ENCODE measurements around the gene MAP6D1. TPM values are rescaled to one million over a fixed set of nuclear protein-coding genes. Genes with fewer than 3 reads are reported as not detected.

MAP6D1 gene
- total RNA-seq, 1 experiment from 2014 or later: 2.9 TPM

- Mint-ChIP-seq H3K27ac (ENCODE audit: unreplicated experiment) (no peak overlapping the region), H3K36me3 (ENCODE audit: insufficient read depth, unreplicated experiment) (peaks cover 53% of the 10 kb centered on the region), H3K27me3 (ENCODE audit: insufficient read depth, unreplicated experiment) (no peaks in the 10 kb centered on the region), H3K4me3 (ENCODE audit: unreplicated experiment) (no peak overlapping the region), H3K9me3 (ENCODE audit: unreplicated experiment) (no peaks in the 10 kb centered on the region), H3K4me1 (ENCODE audit: low read depth, unreplicated experiment) (no peaks in the 10 kb centered on the region)
- Histone ChIP-seq H3K9me3 (no peaks in the 10 kb centered on the region), H3K4me3 (ENCODE audit: low read depth, low read length) (no peak overlapping the region), H3K36me3 (ENCODE audit: control insufficient read depth, insufficient read depth, low read length) (peaks cover 4% of the 10 kb centered on the region), H3K27me3 (replicated peaks; ENCODE audit: control insufficient read depth, insufficient read depth, low read length) (no peaks in the 10 kb centered on the region), H3K4me1 (no peaks in the 10 kb centered on the region)
- ChIA-PET CTCF (no interaction called here), POLR2A (no interaction called here)
- no TSS peak for BruUV-seq (replicated peaks)
- no peak for DNase-seq
- intact Hi-C loops (cut with micrococcal nuclease; ENCODE audit: unreplicated experiment): no loop called here
- TF ChIP-seq CTCF (IDR thresholded peaks at IDR 0.05; ENCODE audit: insufficient read depth in 1 of 2, low read depth in 1 of 2, low read length in 1 of 2, severe bottlenecking in 1 of 2, unreplicated experiment in 1 of 2): no peak
These were observed 13.7 kb downstream of the MAP6D1 start for GRCh38 chr3:183811638-183812037.

GRCh38 chr3:183810643-183811594 lies 14.5 kb downstream of the MAP6D1 start:
- intact Hi-C loops (cut with micrococcal nuclease; ENCODE audit: unreplicated experiment): loop anchor here (1.0 kb wide), 1 partner anchor 21 kb away; no protein-coding TSS in a partner anchor
- ChIA-PET CTCF (no interaction called here), POLR2A (no interaction called here)
- H3K4me3 ChIP-seq (ENCODE audit: low read depth, low read length): no peak overlapping the region
- no TSS peak for BruUV-seq (replicated peaks)
- Mint-ChIP-seq H3K27ac (ENCODE audit: unreplicated experiment) (no peak overlapping the region), H3K27me3 (ENCODE audit: insufficient read depth, unreplicated experiment) (no peaks in the 10 kb centered on the region), H3K4me1 (ENCODE audit: low read depth, unreplicated experiment) (no peaks in the 10 kb centered on the region), H3K9me3 (ENCODE audit: unreplicated experiment) (no peaks in the 10 kb centered on the region), H3K36me3 (ENCODE audit: insufficient read depth, unreplicated experiment) (peaks cover 55% of the 10 kb centered on the region), H3K4me3 (ENCODE audit: unreplicated experiment) (no peak overlapping the region)
- no peak for TF ChIP-seq CTCF (IDR thresholded peaks at IDR 0.05; ENCODE audit: insufficient read depth in 1 of 2, low read depth in 1 of 2, low read length in 1 of 2, severe bottlenecking in 1 of 2, unreplicated experiment in 1 of 2)
- no peak for DNase-seq
- H3K4me1 ChIP-seq: no peaks in the 10 kb centered on the region
- H3K27me3 ChIP-seq (replicated peaks; ENCODE audit: control insufficient read depth, insufficient read depth, low read length): no peaks in the 10 kb centered on the region
- H3K36me3 ChIP-seq (ENCODE audit: control insufficient read depth, insufficient read depth, low read length): peaks cover 5% of the 10 kb centered on the region
- H3K9me3 ChIP-seq: no peaks in the 10 kb centered on the region

- no peak overlapping the region for H3K4me3 Mint-ChIP-seq (ENCODE audit: unreplicated experiment)
- no peaks in the 10 kb centered on the region for H3K4me1 Mint-ChIP-seq (ENCODE audit: low read depth, unreplicated experiment)
- no peaks in the 10 kb centered on the region for H3K4me1 ChIP-seq
- DNase-seq: no peak
- no TSS peak for BruUV-seq (replicated peaks)
- ChIA-PET CTCF (no interaction called here), POLR2A (interaction anchor here (0.5 kb wide), 1 partner anchor 75 kb away, joined by 9 read pairs; no protein-coding TSS in a partner anchor)
- no peak overlapping the region for H3K4me3 ChIP-seq (ENCODE audit: low read depth, low read length)
- H3K9me3 Mint-ChIP-seq (ENCODE audit: unreplicated experiment): no peaks in the 10 kb centered on the region
- H3K36me3 ChIP-seq (ENCODE audit: control insufficient read depth, insufficient read depth, low read length): peaks cover 5% of the 10 kb centered on the region
- H3K27me3 Mint-ChIP-seq (ENCODE audit: insufficient read depth, unreplicated experiment): no peaks in the 10 kb centered on the region
- no peaks in the 10 kb centered on the region for H3K9me3 ChIP-seq
- peaks cover 56% of the 10 kb centered on the region for H3K36me3 Mint-ChIP-seq (ENCODE audit: insufficient read depth, unreplicated experiment)
- H3K27ac Mint-ChIP-seq (ENCODE audit: unreplicated experiment): no peak overlapping the region
- H3K27me3 ChIP-seq (replicated peaks; ENCODE audit: control insufficient read depth, insufficient read depth, low read length): no peaks in the 10 kb centered on the region
- TF ChIP-seq CTCF (IDR thresholded peaks at IDR 0.05; ENCODE audit: insufficient read depth in 1 of 2, low read depth in 1 of 2, low read length in 1 of 2, severe bottlenecking in 1 of 2, unreplicated experiment in 1 of 2): no peak
- intact Hi-C loops (cut with micrococcal nuclease; ENCODE audit: unreplicated experiment): no loop called here
These were observed 16.1 kb downstream of the MAP6D1 start for GRCh38 chr3:183809270-183809669.
